Stimulated activated CD4-positive, alpha-beta T cell treated with anti-CD3 and anti-CD28 coated beads, Interleukin-12 subunit alpha, Interleukin-12 subunit beta, amount 100 ng/mL, for 48 hours (primary cell): Measurements from ENCODE around the gene EWSR1.

ENCODE experiments used
- DNase-seq, 3 donors: peaks; one replicate each; pipeline ENCODE4 v3.0.0-alpha.2; 2020; ENCODE audit warnings: low read depth in 2 of 3, low spot score in 1 of 3

The EWSR1 gene

GRCh38 chr22:29302681-29303465, 34.8 kb downstream of the EWSR1 start:
- no peak for DNase-seq

- no peak for DNase-seq
Observed at GRCh38 chr22:29305836-29306174, 37.7 kb downstream of the EWSR1 start.

GRCh38 chr22:29306175-29306834, 38.2 kb downstream of the EWSR1 start, which contains the start of gene GAS2L1:
GAS2L1 (plus strand) TSS chr22:29306650; CDS start chr22:29308106, 1,456 bp downstream.
- peak; percentile 28 to 56 (median 34) for DNase-seq

- DNase-seq: peak in 1 of 3 donors; percentile 53
Observed at GRCh38 chr22:29306835-29307595, 38.9 kb downstream of the EWSR1 start.

- no peak for DNase-seq
Observed at GRCh38 chr22:29307596-29308147, 39.6 kb downstream of the EWSR1 start.

- no peak for DNase-seq
Observed at GRCh38 chr22:29308148-29308790, 40.2 kb downstream of the EWSR1 start.

GRCh38 chr22:29308791-29309262, 40.8 kb downstream of the EWSR1 start:
- no peak for DNase-seq

GRCh38 chr22:29309332-29310064, 41.4 kb downstream of the EWSR1 start:
- DNase-seq: no peak

- DNase-seq: no peak
Observed at GRCh38 chr22:29310065-29310862, 42.2 kb downstream of the EWSR1 start.

- DNase-seq: peak; percentile 56 to 72 (median 63)
Observed at GRCh38 chr22:29310863-29311339, 42.8 kb downstream of the EWSR1 start.

- no peak for DNase-seq
Observed at GRCh38 chr22:29311464-29312217, 43.6 kb downstream of the EWSR1 start.

GRCh38 chr22:29312218-29313125, 44.4 kb downstream of the EWSR1 start:
- no peak for DNase-seq

GRCh38 chr22:29313126-29313575, 45.1 kb downstream of the EWSR1 start:
- DNase-seq: no peak

GRCh38 chr22:29313576-29314466, 45.8 kb downstream of the EWSR1 start:
- no peak for DNase-seq

GRCh38 chr22:29314537-29315285, 46.6 kb downstream of the EWSR1 start:
- DNase-seq: no peak
